RPMI8226 (cell line): ENCODE measurements around the gene KCNJ11.

Source experiments
- DNase-seq: peaks from one replicate; pipeline ENCODE4 v3.0.0-alpha.2; 2015

Gene KCNJ11

GRCh38 chr11:17352950-17353820, 35.3 kb downstream of the KCNJ11 start:
- peak; percentile 74 for DNase-seq

- DNase-seq = peak; percentile 64
Measured at GRCh38 chr11:17351510-17352176, 36.8 kb downstream of the KCNJ11 start, which contains the start of gene NCR3LG1. TSS of gene NCR3LG1 (plus strand) at chr11:17351800. CDS start at chr11:17351970, 170 bp downstream.

- DNase-seq = no peak
Measured at GRCh38 chr11:17351172-17351509, 37.3 kb downstream of the KCNJ11 start.

DNA sequence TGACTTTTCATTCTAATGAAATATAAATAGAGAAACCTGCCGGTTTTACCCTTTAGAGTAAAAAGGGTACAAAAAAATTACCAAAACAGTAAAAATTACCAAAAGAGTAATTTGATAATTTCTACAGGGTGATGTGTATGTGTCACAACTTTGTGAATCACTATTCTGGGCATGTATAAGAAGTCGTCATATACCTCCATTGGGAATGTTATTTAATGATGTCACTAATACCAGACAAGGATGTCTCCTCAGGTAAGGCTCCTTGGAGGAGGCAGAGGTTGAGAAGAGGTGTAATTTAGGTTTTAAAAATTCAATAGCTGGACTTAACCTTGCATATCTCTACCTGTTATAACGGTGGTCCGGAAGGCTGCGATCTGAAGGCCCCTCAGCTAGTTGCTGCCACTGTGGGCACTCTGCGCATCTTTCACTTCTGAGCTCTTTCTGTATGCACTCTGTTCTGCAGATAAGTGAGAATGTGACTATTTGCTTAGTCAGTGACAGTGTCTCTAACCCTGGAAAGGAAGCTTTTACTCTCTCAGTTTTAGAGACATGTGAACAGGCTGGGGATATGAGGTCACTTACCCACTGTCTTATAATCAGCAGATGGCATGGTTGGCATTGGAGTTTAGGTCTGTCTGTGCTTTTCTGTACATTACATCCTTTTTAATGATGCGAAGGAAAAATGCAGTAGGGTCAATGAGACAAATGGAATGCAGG, 37.8 kb downstream of the KCNJ11 start:
- DNase-seq = no peak

DNA sequence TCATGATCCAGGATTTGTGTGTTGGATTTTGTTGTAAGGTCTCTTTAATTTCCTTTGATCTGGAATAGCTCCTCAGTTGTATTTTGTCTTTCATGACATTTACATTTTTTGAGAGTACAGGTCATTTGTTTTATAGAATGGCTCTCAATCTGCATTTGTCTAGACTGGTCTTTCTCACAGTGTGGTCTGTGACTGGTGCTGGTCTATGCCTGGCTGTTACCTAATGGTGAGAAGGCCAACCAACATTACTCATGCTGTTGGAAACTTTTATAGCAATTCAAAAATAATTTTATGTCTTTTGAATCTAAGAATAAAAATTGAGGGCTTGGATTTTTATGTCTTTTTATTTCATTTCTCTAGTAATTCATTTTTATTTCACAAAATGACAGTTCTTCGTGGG, 40.8 kb downstream of the KCNJ11 start:
- no peak for DNase-seq

GRCh38 chr11:17343907-17344306, 44.6 kb downstream of the KCNJ11 start:
- no peak for DNase-seq

DNA sequence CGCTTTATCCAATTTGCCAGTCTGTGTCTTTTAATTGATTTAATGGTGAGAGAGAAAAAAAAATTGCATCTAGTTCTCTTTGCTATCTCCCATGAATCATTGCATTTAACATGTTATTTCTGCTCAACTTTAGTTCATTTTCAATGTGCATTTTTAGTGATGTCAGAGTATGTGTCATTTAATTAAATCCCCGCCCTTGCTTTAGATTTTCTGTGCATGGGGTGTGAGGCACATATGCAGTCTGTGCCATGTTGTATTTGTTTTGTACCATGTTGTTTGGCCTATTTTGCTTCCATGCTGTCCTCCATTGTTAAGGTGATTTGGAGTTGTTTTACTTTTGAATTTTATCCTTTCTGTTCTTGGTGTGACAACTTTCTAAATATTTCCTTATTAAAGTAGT, 45.2 kb downstream of the KCNJ11 start:
- DNase-seq = no peak
